ENCODE data around the gene ADAT1.

GRCh38 chr16:75647492-75648264 is 24.6 kb upstream of the ADAT1 start, which contains the start of the genes KARS1 and TERF2IP:
- TF ChIP-seq CTCF (IDR thresholded peaks at IDR 0.05 in 8 of 11, conservative IDR thresholded peaks at IDR 0.05 in 3 of 11) (peak in 3 of 11 experiments; percentile 10 to 27 (median 22)), POLR2AphosphoS5 (IDR thresholded peaks at IDR 0.05) (peak; percentile 99 to 100 (median 100)), POLR2A (IDR thresholded peaks at IDR 0.05) (peak; percentile 74 to 97 (median 89))

Data from spleen (tissue), 7 donors.